GM12878 (cell line): ENCODE measurements around the gene FITM1. TPM values are rescaled to one million over a fixed set of nuclear protein-coding genes. Genes with fewer than 3 reads are reported as not detected.

ENCODE experiments used
- BCL3 ChIP-seq: IDR thresholded peaks from 2 replicates; pipeline ENCODE4 v1.6.1; 2011; ENCODE audit warnings: borderline replicate concordance, low read depth, mild to moderate bottlenecking, moderate library complexity, low read length; ENCODE audit not compliant: insufficient read depth, poor library complexity, severe bottlenecking
- EED ChIP-seq: sonication (generic); IDR thresholded peaks from 2 replicates; pipeline ENCODE4 v1.6.1; 2016; ENCODE audit warnings: antibody characterized with exemption, low read depth
- NR2C1 ChIP-seq: fragments of 450-650 bp; IDR thresholded peaks from 2 replicates; pipeline ENCODE4 v1.6.1; 2017; ENCODE audit warnings: antibody characterized with exemption, mild to moderate bottlenecking, moderate library complexity
- TARDBP ChIP-seq: IDR thresholded peaks from 2 replicates; pipeline ENCODE4 v1.6.1; 2016; ENCODE audit warnings: borderline replicate concordance
- ZBTB11 ChIP-seq: fragments of 450-650 bp; formaldehyde crosslinking; IDR thresholded peaks from 2 replicates; pipeline ENCODE4 v1.5.0; 2022; ENCODE audit warnings: mild to moderate bottlenecking, missing genetic modification characterization
- polyA plus RNA-seq, 11 experiments: library from polyadenylated mRNA; depleted of rRNA in 4 of 11; unstranded in 6 of 11; stranded (reverse) in 5 of 11; fragments of >200 nt; fragmentation: Nextera tagmentation in 4 of 11; fragmentation: Illumina TruSeq in 1 of 11; extraction: Ambion mirVana in 4 of 11; extraction: Trizol in 1 of 11; gene quantifications; 1 replicate in 1 of 11; 2 replicates in 10 of 11; pipeline versions ENCODE4 v1.2.1 to v1.2.3, GENCODE V29; 2011 to 2016; ENCODE audit warnings: inconsistent platforms in 2 of 11, missing spikeins in 2 of 11, low read depth in 1 of 11
- total RNA-seq, 4 experiments: library from RNA; depleted of rRNA in 3 of 4; stranded (reverse); fragments of >200 nt in 3 of 4; fragmentation: Illumina TruSeq in 1 of 4; extraction: Trizol in 1 of 4; gene quantifications; 2 replicates each; pipeline versions ENCODE4 v1.2.1 to v1.2.3, GENCODE V29; 2013 to 2021

FITM1 gene
- total and polyA plus RNA-seq, 10 of the 15 experiments (the other 5 are each of a cell fraction or from before 2014, with no cell fraction given): 0.11 to 1.9 (median 0.45) TPM; not detected in 2

GRCh38 chr14:24095271-24096068 is 35.0 kb upstream of the FITM1 start (continued):
- TF ChIP-seq BCL3: peak; percentile 29
- peak; percentile 45 for TF ChIP-seq EED
- TF ChIP-seq ZBTB11 (CRISPR knock-in tag): peak; percentile 33; the same call in 1 of the 2 replicates
- no peak; the same call in 1 of the 2 replicates for TF ChIP-seq NR2C1
- TF ChIP-seq TARDBP: 0 out of 2 replicates have a peak, but pooled peaks have one; percentile 28
